Uterus (tissue), 4 donors: Measurements from ENCODE around the gene APP. TPM values are rescaled to one million over a fixed set of nuclear protein-coding genes. Genes with fewer than 3 reads are reported as not detected.

Experiments
- DNase-seq, 2 donors: peaks; one replicate each; pipeline ENCODE4 v3.0.0-alpha.2; 2019 to 2020
- H3K27ac ChIP-seq, 2 donors: fragments of 200-600 bp; sonication (generic); 1 replicate in 1 of 2; 2 replicates in 1 of 2; pipeline ENCODE4 v1.5.1; 2016 to 2018
- H3K27me3 ChIP-seq, 2 donors: fragments of 200-600 bp; sonication (generic); one replicate each; pipeline ENCODE4 v1.5.1; 2018 to 2019; ENCODE audit warnings: control low read depth in 1 of 2
- H3K36me3 ChIP-seq, 2 donors: fragments of 200-600 bp; sonication (generic); one replicate each; pipeline ENCODE4 v1.5.1; 2019; ENCODE audit warnings: control low read depth in 1 of 2
- H3K4me1 ChIP-seq, 2 donors: fragments of 200-600 bp; sonication (generic); one replicate each; pipeline ENCODE4 v1.5.1; 2018 to 2019; ENCODE audit warnings: control low read depth in 1 of 2
- H3K4me3 ChIP-seq, 2 donors: fragments of 200-600 bp; sonication (generic); 1 replicate in 1 of 2; 2 replicates in 1 of 2; pipeline ENCODE4 v1.5.1; 2018 to 2019; ENCODE audit warnings: mild to moderate bottlenecking in 1 of 2
- H3K9me3 ChIP-seq, 2 donors: fragments of 200-600 bp; sonication (generic); one replicate each; pipeline ENCODE4 v1.5.1; 2019; ENCODE audit warnings: control low read depth in 1 of 2
- POLR2A ChIP-seq, 2 donors: fragments of 450-650 bp; IDR thresholded peaks; one replicate each; pipeline ENCODE4 v1.6.1; 2016; ENCODE audit warnings: antibody characterized with exemption in 2 of 2, mild to moderate bottlenecking in 1 of 2, moderate library complexity in 1 of 2
- intact Hi-C: fragments of 100-400 bp; cut with DNase I; formaldehyde crosslinking; loops from one replicate; pipeline ENCODE4 v1.15.1; 2023; ENCODE audit warnings: low total_unique reads
- total RNA-seq, 4 donors: library from RNA; depleted of rRNA in 3 of 4; stranded (reverse); fragments of >200 nt in 3 of 4; gene quantifications; one replicate each; pipeline versions ENCODE4 v1.1.0 to v1.2.4, GENCODE V29; 2014 to 2023
- TF ChIP-seq, protein P1 (sequence below), 4 experiments: fragments of 200-600 bp in 2 of 4; fragments of 450-650 bp in 2 of 4; sonication (generic) in 2 of 4; IDR thresholded peaks; one replicate each; pipeline ENCODE4 v1.5.1; 2016 to 2019; ENCODE audit warnings: antibody characterized with exemption in 4 of 4, mild to moderate bottlenecking in 2 of 4, moderate library complexity in 1 of 4
- donor health status: DM: yes; HTN: yes; CAD: no.

Gene APP
- total RNA-seq, 4 donors from 2014 or later, result 212 to 537 (median 430) TPM

DNA sequence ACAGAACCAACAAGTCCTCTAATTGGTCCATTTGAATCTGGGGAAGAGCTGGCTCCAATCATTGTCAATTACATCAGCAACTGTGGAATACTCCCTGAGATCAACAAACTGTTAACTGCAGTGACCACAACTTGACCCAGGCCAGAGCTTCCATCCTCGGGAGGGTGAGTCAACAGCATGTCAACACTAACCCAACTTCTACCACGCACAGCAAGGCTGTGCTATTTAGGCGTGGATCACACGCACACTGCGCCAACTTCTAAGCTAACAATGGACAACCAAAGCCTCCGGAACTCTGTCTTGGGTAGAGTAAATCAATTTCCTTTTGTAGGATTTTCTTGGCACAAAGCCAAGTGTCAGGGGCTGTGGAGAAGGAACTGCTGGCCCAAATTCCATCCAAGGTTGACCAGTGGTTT is 30.4 kb downstream of the APP start:
- H3K4me1 ChIP-seq, result peaks cover 0 to 5% of the 10 kb centered on the region in 2 donors

DNA sequence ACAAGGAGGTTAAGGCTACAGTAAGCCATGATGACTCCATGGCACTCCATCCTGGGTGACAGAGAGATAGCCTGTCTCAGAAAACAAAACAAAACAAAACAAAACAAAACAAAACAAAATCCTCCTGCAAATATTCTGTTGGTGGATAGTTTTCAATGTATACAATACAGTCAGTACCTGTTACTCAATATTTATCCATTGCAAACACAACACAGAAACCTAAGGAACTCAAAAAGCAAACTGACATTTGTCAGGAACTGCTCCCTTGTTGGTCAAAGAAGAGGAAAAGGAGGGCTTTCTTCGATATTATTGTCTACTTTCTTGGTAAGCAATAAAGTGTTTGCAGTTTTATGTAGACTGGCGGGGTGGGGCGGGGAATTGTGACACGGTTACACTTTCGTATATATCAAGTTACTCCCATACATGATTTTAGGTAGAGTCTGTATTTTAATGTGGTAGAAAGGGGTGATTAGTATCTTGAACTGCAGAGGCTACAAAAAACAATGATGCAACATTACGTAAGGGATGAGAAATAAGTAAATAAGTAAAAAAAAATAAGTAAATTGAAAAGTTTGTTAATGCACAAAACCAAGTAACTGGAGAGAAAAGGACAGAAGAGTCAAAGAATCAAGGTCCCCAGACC is 31.8 kb downstream of the APP start:
- DNase-seq, result no peak
- no peak overlapping the region for H3K27ac ChIP-seq
- H3K9me3 ChIP-seq, result no peaks in the 10 kb centered on the region
- H3K4me1 ChIP-seq, result peaks cover 0 to 5% of the 10 kb centered on the region in 2 donors
- H3K4me3 ChIP-seq, result no peak overlapping the region
- H3K27me3 ChIP-seq, result no peaks in the 10 kb centered on the region
- intact Hi-C loops, result no loop called here
- H3K36me3 ChIP-seq, result no peaks in the 10 kb centered on the region
- no peak for TF ChIP-seq POLR2A (IDR thresholded peaks at IDR 0.05)
- TF ChIP-seq, protein P1, sequence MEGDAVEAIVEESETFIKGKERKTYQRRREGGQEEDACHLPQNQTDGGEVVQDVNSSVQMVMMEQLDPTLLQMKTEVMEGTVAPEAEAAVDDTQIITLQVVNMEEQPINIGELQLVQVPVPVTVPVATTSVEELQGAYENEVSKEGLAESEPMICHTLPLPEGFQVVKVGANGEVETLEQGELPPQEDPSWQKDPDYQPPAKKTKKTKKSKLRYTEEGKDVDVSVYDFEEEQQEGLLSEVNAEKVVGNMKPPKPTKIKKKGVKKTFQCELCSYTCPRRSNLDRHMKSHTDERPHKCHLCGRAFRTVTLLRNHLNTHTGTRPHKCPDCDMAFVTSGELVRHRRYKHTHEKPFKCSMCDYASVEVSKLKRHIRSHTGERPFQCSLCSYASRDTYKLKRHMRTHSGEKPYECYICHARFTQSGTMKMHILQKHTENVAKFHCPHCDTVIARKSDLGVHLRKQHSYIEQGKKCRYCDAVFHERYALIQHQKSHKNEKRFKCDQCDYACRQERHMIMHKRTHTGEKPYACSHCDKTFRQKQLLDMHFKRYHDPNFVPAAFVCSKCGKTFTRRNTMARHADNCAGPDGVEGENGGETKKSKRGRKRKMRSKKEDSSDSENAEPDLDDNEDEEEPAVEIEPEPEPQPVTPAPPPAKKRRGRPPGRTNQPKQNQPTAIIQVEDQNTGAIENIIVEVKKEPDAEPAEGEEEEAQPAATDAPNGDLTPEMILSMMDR (IDR thresholded peaks at IDR 0.05), result no peak

More for the DNA sequence above, 30.4 kb downstream of the APP start:
- no peaks in the 10 kb centered on the region for H3K9me3 ChIP-seq
- intact Hi-C loops, result no loop called here
- no peak overlapping the region for H3K4me3 ChIP-seq
- TF ChIP-seq, protein P1 (IDR thresholded peaks at IDR 0.05), result no peak
- TF ChIP-seq POLR2A (IDR thresholded peaks at IDR 0.05), result no peak
- peak; percentile 29 to 33 for DNase-seq
- H3K27ac ChIP-seq, result no peak overlapping the region
- no peaks in the 10 kb centered on the region for H3K27me3 ChIP-seq
- no peaks in the 10 kb centered on the region for H3K36me3 ChIP-seq

DNA sequence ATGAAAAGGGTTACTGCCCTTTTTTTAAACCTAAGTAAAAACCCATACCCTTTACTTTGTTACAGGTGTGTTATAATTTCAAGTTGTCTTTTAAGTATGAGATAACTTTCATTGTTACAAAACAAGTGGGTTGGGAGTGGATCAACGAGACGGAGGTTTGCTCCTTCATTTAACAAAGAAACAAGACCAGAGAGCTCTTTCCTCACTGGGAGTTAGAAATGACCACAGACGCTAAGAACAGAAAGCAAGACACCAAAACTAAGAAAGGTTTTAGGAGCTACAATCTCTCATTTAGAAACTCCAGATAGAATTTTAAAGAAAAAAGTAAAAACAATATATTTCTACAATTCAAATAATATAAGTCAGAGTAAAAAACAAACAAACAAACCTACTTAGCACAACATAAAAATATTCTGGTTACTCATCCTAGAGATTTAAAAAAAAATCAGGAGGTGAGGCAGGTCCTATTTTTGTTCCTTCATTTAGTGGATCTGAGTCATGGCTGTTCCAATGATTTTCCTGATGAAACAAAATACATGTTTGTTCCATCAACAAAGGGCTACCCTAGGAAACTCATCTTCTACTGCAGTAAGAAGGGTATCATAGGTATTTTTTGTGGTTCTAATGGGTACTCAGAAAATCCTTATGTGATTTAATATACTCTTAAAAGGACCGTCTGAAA is 33.0 kb downstream of the APP start:
- no peak overlapping the region for H3K27ac ChIP-seq

DNA sequence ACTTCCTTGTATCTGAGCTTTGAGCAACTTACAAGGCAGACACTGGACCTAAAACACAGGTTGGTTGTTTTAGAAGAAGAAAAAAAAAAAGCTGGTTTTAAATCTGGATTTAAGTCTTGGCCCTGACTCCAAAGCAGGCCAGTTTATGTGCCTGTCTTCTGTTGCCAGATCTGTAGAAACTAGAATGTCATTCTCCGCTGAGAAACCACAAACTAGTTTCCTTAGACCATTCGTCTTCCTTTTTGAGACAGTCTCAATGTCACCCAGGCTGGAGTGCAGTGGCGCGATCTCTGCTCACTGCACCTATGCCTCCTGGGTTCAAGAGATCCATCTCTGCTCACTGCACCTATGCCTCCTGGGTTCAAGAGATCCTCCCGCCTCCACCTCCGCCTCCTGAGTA is 33.9 kb downstream of the APP start:
- no peak for DNase-seq
- TF ChIP-seq, protein P1 (IDR thresholded peaks at IDR 0.05), result no peak
- Histone ChIP-seq H3K4me1 (peaks cover 0 to 5% of the 10 kb centered on the region in 2 donors), H3K27me3 (no peaks in the 10 kb centered on the region), H3K9me3 (no peaks in the 10 kb centered on the region), H3K27ac (no peak overlapping the region), H3K36me3 (no peaks in the 10 kb centered on the region), H3K4me3 (no peak overlapping the region)
- intact Hi-C loops, result no loop called here

More for the DNA sequence above, 33.0 kb downstream of the APP start:
- no peaks in the 10 kb centered on the region for H3K27me3 ChIP-seq
- intact Hi-C loops, result no loop called here
- no peak overlapping the region for H3K4me3 ChIP-seq
- no peak for DNase-seq
- H3K9me3 ChIP-seq, result no peaks in the 10 kb centered on the region
- peaks cover 0 to 5% of the 10 kb centered on the region in 2 donors for H3K4me1 ChIP-seq
- no peak for TF ChIP-seq POLR2A (IDR thresholded peaks at IDR 0.05)
- TF ChIP-seq, protein P1 (IDR thresholded peaks at IDR 0.05), result no peak
- no peaks in the 10 kb centered on the region for H3K36me3 ChIP-seq

DNA sequence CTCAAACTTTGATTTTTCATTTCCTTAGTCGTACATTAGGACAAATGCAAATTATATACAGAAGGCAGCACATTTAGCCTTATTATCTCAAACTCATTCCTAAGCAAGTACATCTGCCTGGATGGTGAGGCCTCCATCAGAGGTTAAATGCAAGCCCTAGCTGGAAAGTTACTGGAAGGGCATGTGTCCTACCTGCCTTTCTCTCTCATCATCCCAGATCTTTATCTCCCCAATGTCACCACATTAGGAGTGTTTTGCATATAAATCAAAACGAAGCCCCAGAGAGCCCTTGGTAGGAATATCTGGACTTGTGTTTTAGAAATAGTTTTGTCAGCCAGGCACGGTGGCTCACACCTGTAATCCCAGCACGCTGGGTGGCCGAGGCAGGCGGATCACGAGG is 35.0 kb downstream of the APP start:
- H3K4me3 ChIP-seq, result no peak overlapping the region
- TF ChIP-seq POLR2A (IDR thresholded peaks at IDR 0.05), result no peak
- TF ChIP-seq, protein P1 (IDR thresholded peaks at IDR 0.05), result no peak
- no peaks in the 10 kb centered on the region for H3K9me3 ChIP-seq
- no peaks in the 10 kb centered on the region for H3K27me3 ChIP-seq
- H3K4me1 ChIP-seq, result no peaks in the 10 kb centered on the region
- no peak for DNase-seq
- H3K27ac ChIP-seq, result no peak overlapping the region
- intact Hi-C loops, result no loop called here
- no peaks in the 10 kb centered on the region for H3K36me3 ChIP-seq
